HG03342 (cell line): ENCODE results near the gene RGS3.

Experiments
- ATAC-seq: cut with Tn5 transposase; IDR thresholded peaks from one replicate; pipeline ENCODE4 v1.9.1; 2021; ENCODE audit warnings: mild to moderate bottlenecking, moderate library complexity; ENCODE audit not compliant: unreplicated experiment

Gene RGS3

GRCh38 chr9:113582698-113583200 lies 119.2 kb downstream of the RGS3 start:
- ATAC-seq: no peak

DNA sequence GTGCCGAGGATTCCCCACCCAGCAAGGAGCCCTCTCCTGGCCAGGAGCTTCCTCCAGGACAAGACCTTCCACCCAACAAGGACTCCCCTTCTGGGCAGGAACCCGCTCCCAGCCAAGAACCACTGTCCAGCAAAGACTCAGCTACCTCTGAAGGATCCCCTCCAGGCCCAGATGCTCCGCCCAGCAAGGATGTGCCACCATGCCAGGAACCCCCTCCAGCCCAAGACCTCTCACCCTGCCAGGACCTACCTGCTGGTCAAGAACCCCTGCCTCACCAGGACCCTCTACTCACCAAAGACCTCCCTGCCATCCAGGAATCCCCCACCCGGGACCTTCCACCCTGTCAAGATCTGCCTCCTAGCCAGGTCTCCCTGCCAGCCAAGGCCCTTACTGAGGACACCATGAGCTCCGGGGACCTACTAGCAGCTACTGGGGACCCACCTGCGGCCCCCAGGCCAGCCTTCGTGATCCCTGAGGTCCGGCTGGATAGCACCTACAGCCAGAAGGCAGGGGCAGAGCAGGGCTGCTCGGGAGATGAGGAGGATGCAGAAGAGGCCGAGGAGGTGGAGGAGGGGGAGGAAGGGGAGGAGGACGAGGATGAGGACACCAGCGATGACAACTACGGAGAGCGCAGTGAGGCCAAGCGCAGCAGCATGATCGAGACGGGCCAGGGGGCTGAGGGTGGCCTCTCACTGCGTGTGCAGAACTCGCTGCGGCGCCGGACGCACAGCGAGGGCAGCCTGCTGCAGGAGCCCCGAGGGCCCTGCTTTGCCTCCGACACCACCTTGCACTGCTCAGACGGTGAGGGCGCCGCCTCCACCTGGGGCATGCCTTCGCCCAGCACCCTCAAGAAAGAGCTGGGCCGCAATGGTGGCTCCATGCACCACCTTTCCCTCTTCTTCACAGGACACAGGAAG lies 120.2 kb downstream of the RGS3 start:
- no peak for ATAC-seq

- no peak for ATAC-seq
Observed at GRCh38 chr9:113584428-113585084, 121.0 kb downstream of the RGS3 start.

- no peak for ATAC-seq
Observed at GRCh38 chr9:113585085-113585442, 121.5 kb downstream of the RGS3 start.

DNA sequence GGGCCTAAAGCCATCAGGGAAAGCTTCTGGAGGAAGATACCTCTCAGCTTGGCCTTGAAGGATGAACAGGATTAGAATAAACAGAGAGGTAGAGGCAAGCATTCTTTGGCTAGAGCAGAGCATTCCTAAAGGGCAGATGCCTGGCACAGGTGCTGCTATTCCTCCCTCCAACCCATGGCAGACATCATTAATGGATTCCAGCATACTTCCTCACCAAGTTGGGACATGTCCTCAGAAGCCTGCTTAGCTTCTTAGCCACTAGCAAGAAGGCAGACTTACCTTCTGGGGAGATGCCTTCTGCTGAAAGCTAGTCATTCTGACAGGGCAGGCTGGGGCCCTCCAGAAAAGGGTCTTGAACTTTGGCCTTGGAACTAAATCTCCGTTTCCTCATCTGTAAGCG lies 122.0 kb downstream of the RGS3 start:
- ATAC-seq: no peak

- ATAC-seq: no peak
Observed at GRCh38 chr9:113587471-113588031, 124.0 kb downstream of the RGS3 start.

GRCh38 chr9:113588242-113588810 lies 124.8 kb downstream of the RGS3 start:
- ATAC-seq: no peak

DNA sequence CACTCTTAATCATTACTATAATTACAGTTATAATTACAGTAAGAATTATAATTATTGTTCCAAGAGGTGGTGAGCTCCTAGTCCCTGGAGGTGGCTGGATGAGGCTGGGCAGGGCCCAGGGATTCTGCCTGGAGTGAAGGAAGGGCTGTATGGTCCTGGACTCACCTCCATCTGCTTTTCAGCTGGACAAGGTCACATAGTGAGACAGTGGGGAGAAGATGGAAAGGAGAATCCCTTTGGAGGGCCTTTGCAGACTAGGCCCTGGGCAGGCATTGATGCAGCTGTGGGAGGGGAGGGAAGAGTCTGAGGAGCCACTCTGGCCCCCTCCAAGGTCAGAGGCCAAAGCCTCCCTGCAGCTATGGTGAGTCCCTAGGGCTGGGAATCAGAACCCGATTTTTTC lies 125.4 kb downstream of the RGS3 start:
- ATAC-seq: no peak

- no peak for ATAC-seq
Observed at GRCh38 chr9:113589407-113589806, 125.9 kb downstream of the RGS3 start.

- ATAC-seq: no peak
Observed at GRCh38 chr9:113589890-113590289, 126.4 kb downstream of the RGS3 start.

DNA sequence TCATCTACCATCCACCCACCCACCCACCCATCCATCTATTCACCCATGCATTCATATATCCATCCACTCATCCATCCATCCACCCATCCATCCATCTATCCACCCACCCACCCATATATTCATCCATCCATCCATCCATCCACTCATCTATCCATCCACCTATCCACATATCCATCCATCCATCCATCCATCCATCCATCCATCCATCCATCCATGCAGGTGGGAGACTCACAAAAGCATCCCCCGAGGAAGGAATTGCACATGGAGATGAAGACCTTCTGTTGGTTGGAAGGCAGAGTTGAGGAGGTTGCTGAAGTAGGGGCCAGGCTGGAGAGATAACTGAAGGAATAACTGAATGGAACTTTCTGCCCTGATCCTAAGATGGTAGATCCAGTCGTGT lies 126.9 kb downstream of the RGS3 start:
- no peak for ATAC-seq

- peak; percentile 56 for ATAC-seq
Observed at GRCh38 chr9:113590991-113591898, 127.7 kb downstream of the RGS3 start.

- no peak for ATAC-seq
Observed at GRCh38 chr9:113591899-113592625, 128.5 kb downstream of the RGS3 start.

DNA sequence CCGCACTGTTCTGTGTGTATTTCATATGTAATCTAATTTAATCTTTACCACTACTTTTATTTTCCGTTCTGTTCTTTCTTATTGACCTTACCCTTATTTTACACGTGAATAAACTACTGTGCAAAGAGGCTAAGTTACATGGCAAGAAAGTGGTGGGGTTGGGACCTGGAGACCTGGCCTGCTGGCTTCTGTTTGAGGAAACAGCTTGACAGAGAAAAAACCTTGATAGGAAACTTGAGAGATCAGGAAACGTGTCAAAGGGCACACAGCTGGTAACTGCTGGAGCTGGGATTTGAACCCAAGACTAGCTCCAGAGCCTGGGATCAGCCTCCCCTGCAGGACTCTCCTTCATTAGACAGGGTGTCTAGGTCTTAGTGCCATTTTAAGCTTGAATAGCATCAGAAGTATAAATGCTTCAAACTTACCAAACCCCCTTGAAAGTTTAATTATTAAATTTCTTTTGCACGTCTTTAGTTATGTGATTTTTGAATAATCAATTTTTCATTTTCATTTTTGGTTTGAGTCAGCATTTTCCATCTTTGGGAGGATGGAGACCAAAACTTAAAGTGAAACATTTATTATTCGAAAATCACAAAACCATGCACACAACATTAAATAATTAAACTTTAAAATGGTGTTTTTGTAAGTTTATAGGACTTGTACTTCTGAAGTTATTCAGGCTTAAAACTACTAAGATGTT lies 129.5 kb downstream of the RGS3 start:
- ATAC-seq: no peak

DNA sequence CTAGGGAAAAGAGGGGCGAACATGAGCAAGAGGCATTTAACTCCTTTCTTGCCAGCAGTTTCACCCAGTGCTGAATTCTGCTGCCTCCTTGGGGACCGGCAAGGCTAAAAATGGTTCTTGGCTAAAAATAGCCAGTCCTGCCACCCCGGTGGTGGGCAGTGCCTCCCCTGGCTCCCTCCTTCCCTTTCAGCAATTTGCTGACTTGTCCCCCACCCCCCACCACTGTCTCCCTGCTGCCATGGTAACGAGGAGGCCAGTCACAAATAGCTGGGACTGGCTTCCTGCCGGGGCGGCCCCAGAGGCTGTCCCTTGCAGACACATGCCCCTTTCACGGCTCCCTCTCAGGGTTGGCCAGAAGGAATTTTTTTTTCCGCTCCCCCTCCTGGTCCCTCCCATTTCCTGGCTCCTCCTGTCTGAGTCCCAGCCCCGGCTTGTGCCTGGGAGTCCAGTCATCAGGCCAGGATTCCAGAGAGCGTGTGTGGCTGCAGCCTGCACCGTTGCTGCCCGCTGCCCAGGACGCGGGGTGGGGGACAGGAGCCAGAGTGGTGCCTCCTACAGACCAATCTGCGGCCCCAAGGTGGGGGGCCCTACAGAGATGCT lies 130.3 kb downstream of the RGS3 start:
- ATAC-seq: peak; percentile 75

GRCh38 chr9:113594484-113595299 lies 131.2 kb downstream of the RGS3 start:
- ATAC-seq: no peak

DNA sequence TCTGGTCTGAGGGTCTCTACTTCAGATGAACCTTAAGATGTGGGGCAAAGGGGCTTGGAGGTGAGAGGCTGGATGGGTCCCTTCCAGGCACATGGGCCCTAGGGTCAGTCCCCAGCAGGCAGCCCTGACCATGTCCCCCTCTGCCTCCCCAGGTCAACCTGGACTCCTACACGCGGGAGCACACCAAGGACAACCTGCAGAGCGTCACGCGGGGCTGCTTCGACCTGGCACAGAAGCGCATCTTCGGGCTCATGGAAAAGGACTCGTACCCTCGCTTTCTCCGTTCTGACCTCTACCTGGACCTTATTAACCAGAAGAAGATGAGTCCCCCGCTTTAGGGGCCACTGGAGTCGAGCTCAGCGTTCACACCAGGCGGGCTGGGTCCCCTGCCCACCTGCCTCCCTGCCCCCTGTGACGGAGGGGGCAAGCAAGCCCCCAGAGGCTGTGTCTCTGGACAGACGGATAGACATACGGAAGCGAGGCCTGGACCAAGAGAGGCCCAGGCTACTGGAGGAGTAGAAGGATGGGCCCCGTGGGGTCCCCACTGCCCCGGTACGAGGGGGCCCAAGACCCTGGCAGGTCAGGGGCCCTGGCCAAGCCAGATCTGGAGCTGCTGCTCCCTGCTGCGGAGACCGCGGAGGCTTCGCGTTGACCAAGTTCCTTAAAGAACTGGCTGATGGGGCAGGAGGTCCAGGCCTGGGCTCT lies 133.2 kb downstream of the RGS3 start:
- no peak for ATAC-seq
